ENCODE results near the gene AGAP1.

- TF ChIP-seq POLR2A (IDR thresholded peaks at IDR 0.05) (no peak), CTCF (IDR thresholded peaks at IDR 0.05) (no peak)
Measured at GRCh38 chr2:235931676-235932075, 437.8 kb downstream of the AGAP1 start.

Data from uterus (tissue), 2 donors.